Measurements from ENCODE around the gene KAT2B. TPM values are rescaled to one million over a fixed set of nuclear protein-coding genes. Genes with fewer than 3 reads are reported as not detected.

Gene KAT2B
- total and polyA plus RNA-seq, 11 donors = 19.4 to 82.8 (median 66.0) TPM

DNA sequence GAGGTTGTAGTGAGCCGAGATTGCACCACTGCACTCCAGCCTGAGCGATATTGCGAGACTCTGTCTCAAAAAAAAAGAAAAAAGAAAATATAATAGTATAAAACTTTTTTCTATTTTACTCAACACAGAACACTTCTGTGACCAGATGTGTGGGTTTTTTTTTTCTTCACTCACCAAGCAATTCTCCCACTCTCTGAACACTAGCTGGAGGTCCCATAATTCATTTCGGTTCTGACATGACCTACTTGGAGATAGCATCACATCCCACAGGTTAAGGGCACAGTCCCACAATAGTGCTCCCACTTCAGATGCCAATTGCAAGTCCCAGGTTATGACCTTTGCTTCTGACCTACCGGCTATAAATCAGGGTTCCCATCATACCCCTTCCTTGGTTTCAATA is 35.0 kb downstream of the KAT2B start:
- Histone ChIP-seq H3K27me3 (no peaks in the 10 kb centered on the region), H3K36me3 (peaks cover 0 to 16% (median 3%) of the 10 kb centered on the region in 9 donors), H3K9me3 (no peaks in the 10 kb centered on the region), H3K4me1 (peaks cover 3 to 33% (median 17%) of the 10 kb centered on the region in 12 donors), H3K27ac (no peak overlapping the region), H3K4me3 (no peak overlapping the region)
- DNase-seq (no peak), ATAC-seq (no peak)
- TF ChIP-seq, protein P1, sequence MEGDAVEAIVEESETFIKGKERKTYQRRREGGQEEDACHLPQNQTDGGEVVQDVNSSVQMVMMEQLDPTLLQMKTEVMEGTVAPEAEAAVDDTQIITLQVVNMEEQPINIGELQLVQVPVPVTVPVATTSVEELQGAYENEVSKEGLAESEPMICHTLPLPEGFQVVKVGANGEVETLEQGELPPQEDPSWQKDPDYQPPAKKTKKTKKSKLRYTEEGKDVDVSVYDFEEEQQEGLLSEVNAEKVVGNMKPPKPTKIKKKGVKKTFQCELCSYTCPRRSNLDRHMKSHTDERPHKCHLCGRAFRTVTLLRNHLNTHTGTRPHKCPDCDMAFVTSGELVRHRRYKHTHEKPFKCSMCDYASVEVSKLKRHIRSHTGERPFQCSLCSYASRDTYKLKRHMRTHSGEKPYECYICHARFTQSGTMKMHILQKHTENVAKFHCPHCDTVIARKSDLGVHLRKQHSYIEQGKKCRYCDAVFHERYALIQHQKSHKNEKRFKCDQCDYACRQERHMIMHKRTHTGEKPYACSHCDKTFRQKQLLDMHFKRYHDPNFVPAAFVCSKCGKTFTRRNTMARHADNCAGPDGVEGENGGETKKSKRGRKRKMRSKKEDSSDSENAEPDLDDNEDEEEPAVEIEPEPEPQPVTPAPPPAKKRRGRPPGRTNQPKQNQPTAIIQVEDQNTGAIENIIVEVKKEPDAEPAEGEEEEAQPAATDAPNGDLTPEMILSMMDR (IDR thresholded peaks at IDR 0.05) = no peak
- intact Hi-C loops (cut with DNase I) = loop anchor here in 1 of 10 donors (5.0 kb wide), 1 partner anchor 33 kb away; the partner anchor contains the start of gene KAT2B
- 90 to 99% (median 92%) methylated on average over 5 of the region's 5 CpGs for WGBS, 4 donors

DNA sequence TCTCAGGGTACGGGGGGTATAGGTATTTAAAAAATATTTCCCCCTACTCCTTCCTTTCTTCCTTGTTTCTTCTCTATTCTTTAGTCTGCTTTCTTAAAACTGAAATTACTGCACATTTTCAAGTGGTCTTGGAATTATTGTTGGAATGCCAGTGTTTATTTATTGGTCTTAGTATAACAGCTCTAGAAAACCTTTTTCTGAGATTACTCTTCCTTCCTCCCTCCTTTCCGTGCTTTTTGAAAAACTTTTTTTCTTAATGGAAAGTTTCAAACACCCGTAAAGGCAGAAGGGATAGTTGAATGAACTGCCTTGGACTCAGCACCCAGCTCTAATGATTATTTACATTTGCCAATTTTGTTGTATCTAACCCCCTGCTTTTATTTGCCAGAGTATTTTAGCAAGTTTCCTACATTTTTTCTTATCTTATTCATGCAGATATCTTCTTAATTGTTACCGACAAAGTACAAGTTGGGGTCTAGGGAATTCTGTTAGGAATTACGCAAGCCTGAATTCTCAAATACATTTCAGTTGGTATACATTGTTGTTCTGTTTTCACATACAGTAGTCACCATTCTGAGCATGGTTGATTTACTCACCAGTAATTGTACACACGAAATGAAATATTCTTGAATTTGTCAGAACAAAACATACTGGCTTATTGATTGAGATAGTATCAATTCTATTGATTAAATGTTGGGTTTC is 36.2 kb downstream of the KAT2B start:
- Histone ChIP-seq H3K27ac (no peak overlapping the region), H3K4me1 (peaks cover 10 to 40% (median 24%) of the 10 kb centered on the region in 12 donors), H3K4me3 (no peak overlapping the region), H3K9me3 (no peaks in the 10 kb centered on the region), H3K36me3 (peaks cover 0 to 16% (median 3%) of the 10 kb centered on the region in 9 donors), H3K27me3 (no peaks in the 10 kb centered on the region)
- intact Hi-C loops (cut with DNase I) = loop anchor here in 1 of 10 donors (5.0 kb wide), 1 partner anchor 34 kb away; the partner anchor contains the start of gene KAT2B
- ATAC-seq = no peak
- WGBS, 4 donors = 76 to 82% (median 80%) methylated on average over 6 of the region's 6 CpGs
- TF ChIP-seq, protein P1 (IDR thresholded peaks at IDR 0.05) = no peak
- no peak for TF ChIP-seq POLR2A (IDR thresholded peaks at IDR 0.05)
- DNase-seq = no peak

DNA sequence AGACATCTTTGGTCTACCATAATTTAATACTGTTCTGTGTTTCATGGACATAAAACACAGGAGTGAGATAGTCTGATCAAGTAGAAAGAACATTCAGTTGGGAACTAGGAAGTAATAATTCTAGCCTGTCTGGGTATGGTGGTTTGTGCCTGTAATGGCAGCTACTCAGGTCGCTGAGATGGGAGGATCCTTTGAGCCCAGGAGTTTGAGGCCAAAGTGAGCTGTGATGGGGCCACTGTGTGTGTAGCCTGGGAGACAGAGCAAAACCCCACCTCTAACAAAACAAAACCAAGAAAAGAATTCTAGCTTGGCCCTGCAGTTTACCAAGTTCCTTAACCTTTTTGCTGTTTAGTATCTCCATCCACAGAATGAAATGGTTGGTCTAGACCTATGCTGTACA is 36.8 kb downstream of the KAT2B start:
- Histone ChIP-seq H3K27ac (no peak overlapping the region), H3K9me3 (no peaks in the 10 kb centered on the region), H3K36me3 (peaks cover 0 to 16% (median 3%) of the 10 kb centered on the region in 9 donors), H3K4me3 (no peak overlapping the region), H3K4me1 (peaks cover 10 to 35% (median 22%) of the 10 kb centered on the region in 12 donors), H3K27me3 (no peaks in the 10 kb centered on the region)
- no peak for TF ChIP-seq POLR2A (IDR thresholded peaks at IDR 0.05)
- TF ChIP-seq, protein P1 (IDR thresholded peaks at IDR 0.05) = no peak
- intact Hi-C loops (cut with DNase I) = loop anchor here in 1 of 10 donors (5.0 kb wide), 1 partner anchor 35 kb away; the partner anchor contains the start of gene KAT2B
- ATAC-seq = no peak
- WGBS, 4 donors = 89 to 100% (median 93%) methylated on average over 1 of the region's 1 CpG
- DNase-seq = no peak

DNA sequence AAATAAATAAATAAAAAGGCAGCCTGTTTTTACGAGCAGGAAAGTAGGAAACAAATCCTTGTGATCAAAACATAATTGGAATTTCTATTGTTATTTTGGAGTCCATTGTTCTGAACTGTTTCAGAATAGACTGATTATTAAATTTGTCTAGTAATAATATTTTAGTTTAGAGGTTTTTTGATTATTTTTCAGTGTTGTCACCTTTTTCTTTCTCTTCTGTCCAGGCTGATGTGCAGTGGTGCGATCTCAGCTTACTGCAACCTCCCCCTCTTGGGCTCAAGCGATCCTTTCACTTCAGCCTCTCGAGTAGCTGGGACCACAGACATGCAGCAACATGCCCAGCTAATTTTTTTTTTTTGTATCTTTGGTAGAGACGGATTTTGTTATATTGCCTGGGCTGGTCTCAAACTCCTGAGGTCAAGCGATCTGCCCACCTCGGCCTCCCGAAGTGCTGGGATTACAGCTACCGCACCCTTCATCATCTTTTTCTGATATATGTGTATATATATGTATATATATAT is 38.0 kb downstream of the KAT2B start:
- 88 to 94% (median 90%) methylated on average over 9 of the region's 9 CpGs for WGBS, 4 donors

More for the DNA sequence above, 38.0 kb downstream of the KAT2B start:
- DNase-seq = no peak
- H3K36me3 ChIP-seq = peaks cover 0 to 12% (median under 1%) of the 10 kb centered on the region in 9 donors
- H3K27me3 ChIP-seq = no peaks in the 10 kb centered on the region
- no peak overlapping the region for H3K4me3 ChIP-seq
- no peak for ATAC-seq
- intact Hi-C loops (cut with DNase I) = loop anchor here in 1 of 10 donors (5.0 kb wide), 1 partner anchor 36 kb away; the partner anchor contains the start of gene KAT2B
- peaks cover 10 to 27% (median 20%) of the 10 kb centered on the region in 12 donors for H3K4me1 ChIP-seq
- H3K27ac ChIP-seq = no peak overlapping the region
- TF ChIP-seq, protein P1 (IDR thresholded peaks at IDR 0.05) = no peak
- no peak for TF ChIP-seq POLR2A (IDR thresholded peaks at IDR 0.05)
- H3K9me3 ChIP-seq = no peaks in the 10 kb centered on the region
